Hindlimb muscle (tissue), 1 donor: ENCODE data around the gene SLC22A3. TPM values are rescaled to one million over a fixed set of nuclear protein-coding genes. Genes with fewer than 3 reads are reported as not detected.
A peak's percentile ranks its signal among the peaks of the same experiment; 100 is the strongest.
"Not testable (repeated sequence)": the region's sequence is repeated elsewhere in the genome, so short reads cannot be mapped to it uniquely, and the experiment has no call there.

Source experiments
- DNase-seq: peaks from one replicate; pipeline ENCODE4 v3.0.0-alpha.2; 2013
- polyA plus RNA-seq: library from polyadenylated mRNA; unstranded; fragments of 120-200 nt; gene quantifications from one replicate; pipeline ENCODE4 v1.2.1, GENCODE V29; 2013; ENCODE audit not compliant: insufficient read length

SLC22A3 gene
- polyA plus RNA-seq, 1 donor, result 8.7 TPM

DNA sequence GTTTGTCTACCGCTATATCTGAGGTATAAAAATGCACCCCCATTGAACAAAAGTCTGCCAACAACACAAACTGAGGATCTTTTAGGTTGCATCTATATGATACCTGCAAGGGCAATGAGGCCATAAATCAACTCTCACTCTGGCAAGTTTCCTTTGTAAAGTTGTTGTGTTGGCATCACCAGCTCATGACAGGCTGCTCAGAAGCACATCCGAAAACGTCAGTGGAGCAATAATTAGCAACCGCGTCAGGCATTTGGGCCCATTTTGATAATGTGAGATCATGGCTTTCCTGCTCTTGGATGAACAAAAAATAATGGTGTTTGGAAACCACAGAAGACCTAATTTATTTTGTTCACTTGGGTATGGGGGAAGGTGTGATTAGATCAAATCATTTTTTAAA lies 12.0 kb upstream of the SLC22A3 start:
- no peak for DNase-seq

DNA sequence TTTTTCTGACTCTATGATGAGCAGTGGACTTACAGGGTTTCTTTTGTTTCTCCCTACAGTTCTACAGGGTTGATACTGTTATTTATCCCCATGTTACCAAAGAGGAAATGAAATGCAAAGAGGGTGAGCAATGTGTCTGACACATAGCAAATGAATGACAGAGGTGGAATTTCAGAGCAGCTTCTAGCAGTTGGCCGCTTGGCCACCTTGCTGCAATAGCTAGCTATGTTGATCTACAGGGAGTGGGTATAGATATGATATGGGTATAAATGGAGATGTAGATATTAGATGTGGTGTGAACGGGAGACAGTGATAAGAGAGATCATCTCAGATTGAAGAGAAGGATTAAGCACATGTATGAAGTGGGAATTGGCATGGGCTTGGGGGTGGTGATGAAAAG lies 10.9 kb upstream of the SLC22A3 start:
- DNase-seq, result no peak

DNA sequence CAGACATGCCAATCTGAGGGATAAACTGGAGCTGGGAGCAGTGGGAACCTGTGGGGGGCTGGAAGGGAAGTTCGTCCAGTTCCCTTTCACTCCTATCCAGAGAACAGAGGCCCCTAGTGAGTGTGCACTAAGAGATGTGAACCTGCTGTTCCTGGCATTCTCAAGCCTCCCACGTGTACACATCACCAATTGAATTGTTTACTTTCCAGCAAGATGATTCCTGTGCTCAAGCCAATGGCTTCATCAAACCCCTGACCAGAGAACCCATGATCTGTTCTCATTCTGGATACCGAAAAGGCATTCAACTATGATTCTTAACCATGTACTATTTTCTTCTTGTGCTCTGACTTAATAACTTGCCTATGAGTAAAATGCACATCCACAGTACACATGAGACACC lies 10.2 kb upstream of the SLC22A3 start:
- DNase-seq, result no peak

DNA sequence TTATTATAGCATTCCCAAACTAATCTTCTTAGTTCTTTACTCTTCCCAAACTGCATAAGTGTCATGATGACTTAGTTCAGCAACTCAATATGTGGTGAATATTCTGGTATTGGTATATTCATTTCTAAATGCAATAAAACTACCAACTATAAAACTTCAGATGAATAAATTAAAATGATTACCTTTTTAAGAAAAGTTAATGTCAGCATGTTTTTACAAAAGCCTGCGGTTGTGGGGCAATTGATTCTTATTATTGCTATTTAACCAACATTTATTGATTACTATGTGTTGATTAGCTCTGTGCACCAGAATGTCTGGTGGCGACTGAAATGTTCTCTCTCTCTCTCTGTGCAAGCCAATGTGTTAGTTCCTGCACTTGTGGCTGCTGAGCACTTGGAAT lies 5.0 kb upstream of the SLC22A3 start:
- DNase-seq, result no peak

DNA sequence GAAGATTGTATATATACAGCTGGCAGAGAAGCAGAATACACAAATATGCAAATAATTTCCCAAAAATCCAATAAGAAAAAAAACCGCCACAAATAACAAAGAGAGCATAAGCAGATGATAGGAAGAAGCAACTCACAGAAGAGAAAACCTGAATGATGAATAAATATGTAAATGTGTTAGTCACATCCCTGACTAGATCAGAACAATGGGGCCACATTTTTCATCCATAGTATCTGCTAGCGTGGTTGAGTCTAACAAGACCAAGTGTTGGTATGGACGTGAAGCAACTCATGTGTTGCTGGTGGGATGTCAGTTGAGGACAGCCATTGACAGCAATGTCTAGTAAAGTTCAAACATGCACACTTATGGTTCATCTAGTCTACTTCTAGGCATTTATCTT lies 3.9 kb upstream of the SLC22A3 start:
- DNase-seq, result no peak

DNA sequence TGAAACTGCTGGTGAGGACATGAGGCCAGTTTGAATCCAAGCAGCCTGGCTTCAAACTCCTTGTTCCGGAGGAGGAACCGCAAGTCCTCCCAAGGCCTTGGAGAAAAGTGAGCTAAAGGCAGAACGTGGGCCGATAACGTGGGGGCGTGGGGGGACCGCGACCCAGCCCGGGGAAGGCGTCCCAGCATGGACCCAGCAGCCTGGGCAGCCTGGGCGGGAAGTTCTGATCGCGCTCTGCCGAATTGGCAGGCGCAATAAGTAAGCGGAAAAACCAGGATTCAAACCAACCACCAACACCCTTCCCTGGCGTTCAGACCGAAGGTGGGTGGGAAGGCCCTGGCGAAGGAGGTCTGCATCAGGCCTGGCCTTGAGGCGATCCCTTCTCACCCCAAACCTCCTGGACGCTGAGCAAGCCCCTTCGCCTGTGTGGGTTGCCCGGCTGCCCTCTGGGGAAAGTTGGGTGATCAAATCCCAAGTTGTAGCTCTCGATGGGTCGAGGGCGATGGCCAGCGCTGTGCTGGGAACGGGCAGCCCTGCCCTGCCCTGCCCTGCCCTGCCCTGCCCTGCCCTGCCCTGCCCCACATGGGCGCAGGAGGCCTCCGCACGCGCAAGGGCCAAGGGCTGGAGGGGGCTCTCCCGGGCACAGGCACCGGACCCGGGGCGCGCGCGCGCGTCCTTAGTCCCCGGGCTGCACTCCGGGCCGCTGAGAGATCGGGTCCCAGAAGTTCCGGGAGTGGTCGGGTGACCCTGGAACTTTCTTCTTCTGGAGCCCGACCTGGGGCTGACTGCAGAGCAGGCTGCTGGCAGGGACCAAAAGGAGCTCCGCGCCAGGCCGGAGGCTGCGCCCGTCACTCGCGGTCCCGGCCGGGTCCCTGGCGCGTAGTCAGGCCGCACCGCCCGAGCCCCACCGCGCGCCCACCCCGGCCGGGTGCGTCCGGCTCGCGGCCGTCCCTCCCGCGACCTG lies 637 bp upstream of the SLC22A3 start:
- DNase-seq, result no peak

DNA sequence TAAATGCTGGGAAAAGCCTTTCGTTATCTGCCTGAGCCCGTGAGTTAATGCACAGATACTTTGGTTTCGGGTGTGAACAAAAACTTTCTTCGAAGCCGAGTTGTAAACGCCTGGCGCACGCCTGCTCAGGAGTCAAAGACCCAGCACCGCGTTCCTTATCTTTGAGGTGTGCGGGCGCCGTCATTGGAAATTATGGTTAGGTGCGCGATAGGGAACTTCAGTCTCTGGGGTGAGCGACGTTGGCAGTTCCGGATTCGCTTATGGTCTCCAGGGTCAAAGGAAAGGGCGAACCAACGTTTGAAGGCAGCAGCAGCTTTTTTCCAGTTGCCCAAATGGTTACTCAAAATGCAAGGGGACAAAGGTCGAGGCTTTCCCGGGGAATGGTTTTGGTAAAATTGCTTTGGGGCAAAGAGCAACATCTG lies 853 bp downstream of the SLC22A3 start:
- peak; percentile 40 for DNase-seq

DNA sequence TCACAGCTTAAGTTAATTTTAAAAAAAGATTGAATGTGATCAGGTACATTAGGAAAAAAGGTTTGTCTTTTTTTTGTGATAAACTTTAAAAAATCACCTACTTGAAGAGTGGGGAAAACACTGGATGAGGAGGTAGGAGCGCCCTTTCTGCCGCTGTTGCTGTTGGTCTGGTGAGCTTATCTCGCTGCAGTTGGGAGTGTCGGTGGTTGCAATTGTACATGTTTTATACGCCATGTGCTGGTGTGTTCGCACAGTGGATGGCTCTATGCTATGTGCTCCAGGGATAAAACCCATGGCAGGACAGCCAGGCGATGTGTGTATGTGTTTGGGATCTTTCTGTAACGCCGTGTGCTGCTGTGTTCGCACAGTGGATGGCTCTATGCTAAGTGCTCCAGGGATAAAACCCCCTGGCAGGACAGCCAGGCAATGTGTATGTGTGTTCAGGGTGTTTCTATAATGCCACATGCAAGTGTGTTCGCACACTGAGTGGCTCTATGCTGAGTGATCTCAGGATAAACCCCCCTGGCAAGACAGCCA lies 1.7 kb downstream of the SLC22A3 start:
- DNase-seq, result no peak

DNA sequence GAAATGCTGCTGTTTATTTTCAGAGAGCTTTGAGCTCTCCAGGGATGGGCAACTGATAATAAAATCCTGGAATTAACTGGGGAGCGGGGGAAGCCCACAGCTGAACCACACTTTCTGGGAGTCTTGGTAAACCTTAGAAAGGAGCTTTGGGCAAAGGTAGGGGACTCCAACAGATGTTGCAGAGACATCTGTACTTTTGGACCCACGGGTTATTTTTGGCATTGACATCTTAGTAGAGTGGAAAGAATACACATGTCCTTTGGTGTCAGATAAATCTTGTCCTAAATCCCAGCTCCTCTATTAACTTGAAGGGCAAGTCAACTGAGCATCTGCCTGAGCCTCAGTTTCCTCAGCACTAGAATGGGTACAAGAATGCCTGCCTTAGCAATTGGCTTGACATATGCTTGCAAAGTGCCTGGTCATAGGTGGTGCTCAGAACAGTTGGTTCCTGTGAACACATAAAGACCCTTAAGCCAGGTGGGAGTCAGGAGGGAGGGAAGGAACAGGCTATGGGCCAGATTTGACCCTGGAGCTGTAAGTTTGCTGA lies 5.8 kb downstream of the SLC22A3 start:
- DNase-seq, result no peak

DNA sequence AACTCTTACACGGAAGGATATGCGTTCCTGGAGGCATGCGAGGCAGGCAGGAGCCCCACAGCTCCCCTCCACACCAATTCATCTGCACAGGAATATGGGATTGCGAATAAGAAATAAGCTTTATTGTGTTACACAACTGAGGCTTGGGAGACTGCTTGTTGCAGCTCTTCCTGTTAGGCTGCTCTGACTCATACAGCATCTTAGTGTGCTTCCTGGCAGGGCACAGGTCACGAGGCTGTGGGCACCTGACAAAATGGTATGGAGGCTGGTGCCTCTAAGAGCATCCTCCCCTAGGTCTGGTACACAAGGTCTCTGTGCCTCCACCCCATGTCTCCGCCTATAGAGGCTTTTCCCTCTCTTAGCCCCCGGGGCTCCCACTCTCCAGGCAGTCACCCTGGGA lies 6.8 kb downstream of the SLC22A3 start:
- no peak for DNase-seq

DNA sequence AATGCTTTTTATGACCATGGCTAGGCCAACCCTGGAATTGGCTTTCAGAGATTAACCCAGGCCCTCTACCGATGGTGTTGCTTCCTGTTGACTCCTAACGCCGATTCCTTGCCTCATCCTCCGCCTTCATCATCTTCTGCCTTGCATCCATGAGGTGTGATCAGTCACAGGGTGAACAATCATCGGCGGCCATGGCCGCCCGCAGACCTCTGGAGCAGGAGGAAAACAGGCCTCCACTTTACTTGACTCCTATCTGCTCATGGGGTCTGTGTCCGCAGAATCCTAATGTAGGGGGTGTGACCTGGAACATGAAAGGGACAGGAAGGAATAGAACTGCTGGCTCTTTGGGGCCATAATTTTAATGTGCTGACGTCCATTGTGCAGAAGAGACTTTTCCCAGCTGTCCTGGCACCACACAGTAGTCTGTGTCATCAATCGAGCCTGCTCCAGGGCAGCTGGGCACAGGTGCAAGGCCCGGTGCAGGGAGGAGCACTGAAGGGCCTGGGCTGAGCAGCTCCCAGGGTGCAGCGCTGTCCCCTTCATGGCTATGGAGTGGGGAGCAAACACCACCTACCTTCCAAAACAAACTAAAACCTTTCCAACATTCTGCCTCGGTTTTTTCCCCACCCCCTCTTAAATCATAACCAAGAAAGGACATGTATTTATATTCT lies 8.0 kb downstream of the SLC22A3 start:
- no peak for DNase-seq

DNA sequence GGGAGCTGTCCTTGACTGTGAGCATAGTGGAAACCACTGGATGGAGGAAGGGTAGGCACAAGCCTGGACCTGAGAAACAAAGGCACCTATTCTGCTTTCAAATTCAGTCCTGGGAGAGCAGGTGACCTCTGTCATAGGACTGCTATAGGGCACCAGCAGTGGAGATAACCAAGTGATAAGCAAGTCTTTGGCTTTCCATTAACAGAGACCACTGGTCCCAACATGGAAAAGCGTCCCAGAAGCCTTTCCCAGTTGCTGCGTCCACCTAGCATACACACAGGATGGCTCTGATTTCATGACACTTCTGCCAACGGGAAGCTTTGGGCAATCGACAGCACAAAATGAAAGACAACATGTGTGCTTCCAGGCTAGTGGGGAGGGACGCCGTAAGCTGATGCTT lies 8.9 kb downstream of the SLC22A3 start:
- no peak for DNase-seq

DNA sequence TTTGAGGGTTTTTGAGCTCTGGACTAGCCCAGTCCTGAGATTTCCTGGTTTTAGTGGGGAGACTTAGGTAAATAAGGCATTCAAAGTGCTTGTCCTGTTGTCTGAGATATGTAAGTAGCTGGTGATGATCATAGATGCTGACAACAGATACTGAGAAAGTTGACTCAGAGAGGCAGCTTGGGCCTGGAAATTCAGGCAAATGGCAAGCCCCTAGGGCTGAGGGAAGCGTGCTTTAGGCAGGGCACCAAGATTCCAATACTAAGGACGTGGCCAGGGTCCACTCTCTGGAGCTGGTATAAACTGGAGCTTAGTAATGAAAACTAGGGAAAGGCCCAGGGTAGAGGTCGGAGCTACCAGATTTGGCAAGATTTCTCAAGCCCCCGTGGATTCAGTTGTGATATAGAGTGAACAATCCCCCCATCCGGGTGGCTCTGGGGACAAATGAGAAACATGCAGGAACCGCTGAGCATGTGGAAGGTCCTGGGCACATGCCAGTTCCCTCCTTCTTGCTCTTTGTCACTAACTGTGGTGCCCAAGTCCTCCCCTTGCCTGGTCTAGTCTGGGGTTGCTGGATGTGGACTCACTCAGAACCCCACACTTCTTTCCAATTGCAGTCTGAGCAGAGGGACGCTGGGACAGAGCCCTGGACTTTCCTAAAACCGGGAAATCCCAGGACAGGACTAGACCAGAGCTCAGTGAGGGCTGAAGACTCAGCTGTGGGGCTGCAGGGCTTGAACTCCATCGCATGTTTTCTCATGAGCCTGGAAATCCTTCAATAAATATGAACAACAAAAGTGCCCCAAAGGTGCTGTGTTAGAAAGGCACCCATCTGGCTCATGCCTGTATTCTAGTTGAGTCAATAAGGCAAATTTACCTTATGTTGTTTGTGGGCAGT lies 10.3 kb downstream of the SLC22A3 start:
- no peak for DNase-seq

DNA sequence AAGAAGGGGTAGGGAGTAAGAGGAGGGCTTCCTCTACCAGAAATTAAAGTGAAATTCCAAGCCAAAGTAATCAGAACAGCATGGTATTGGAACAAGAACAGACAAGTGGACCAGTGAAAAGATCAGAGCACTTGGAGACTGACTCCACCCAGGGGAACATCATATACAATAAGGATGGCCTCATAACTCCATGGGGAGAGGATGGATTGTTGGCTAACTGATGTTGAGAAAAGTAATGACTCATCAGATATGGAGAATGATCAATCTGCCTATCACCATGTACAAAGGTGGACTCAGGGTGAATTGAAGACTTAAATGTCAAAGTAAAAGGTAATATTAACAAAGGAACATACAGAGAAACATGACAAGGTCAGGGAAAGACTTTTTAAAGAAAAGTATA lies 12.8 kb downstream of the SLC22A3 start:
- DNase-seq, result no peak

DNA sequence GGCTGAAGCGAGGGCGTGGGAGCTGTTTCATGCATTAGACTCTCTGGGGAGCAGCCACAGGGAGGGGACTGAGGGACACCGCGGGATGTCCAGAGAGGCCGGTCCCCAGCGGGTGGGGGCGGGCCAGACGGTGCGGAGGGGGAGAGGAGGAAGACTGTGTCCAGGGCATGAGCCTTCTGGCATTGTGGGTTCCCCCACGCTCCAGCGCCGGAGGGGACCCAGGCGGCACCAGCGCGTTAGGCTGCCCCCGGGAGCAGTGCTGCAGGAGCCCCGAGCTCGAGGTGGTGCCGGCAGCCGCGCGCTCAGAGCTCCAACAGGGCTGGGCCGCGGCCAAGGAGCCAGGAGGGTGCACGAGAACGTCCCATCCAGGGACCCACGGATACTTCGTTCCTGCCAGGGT lies 14.4 kb downstream of the SLC22A3 start:
- no peak for DNase-seq

DNA sequence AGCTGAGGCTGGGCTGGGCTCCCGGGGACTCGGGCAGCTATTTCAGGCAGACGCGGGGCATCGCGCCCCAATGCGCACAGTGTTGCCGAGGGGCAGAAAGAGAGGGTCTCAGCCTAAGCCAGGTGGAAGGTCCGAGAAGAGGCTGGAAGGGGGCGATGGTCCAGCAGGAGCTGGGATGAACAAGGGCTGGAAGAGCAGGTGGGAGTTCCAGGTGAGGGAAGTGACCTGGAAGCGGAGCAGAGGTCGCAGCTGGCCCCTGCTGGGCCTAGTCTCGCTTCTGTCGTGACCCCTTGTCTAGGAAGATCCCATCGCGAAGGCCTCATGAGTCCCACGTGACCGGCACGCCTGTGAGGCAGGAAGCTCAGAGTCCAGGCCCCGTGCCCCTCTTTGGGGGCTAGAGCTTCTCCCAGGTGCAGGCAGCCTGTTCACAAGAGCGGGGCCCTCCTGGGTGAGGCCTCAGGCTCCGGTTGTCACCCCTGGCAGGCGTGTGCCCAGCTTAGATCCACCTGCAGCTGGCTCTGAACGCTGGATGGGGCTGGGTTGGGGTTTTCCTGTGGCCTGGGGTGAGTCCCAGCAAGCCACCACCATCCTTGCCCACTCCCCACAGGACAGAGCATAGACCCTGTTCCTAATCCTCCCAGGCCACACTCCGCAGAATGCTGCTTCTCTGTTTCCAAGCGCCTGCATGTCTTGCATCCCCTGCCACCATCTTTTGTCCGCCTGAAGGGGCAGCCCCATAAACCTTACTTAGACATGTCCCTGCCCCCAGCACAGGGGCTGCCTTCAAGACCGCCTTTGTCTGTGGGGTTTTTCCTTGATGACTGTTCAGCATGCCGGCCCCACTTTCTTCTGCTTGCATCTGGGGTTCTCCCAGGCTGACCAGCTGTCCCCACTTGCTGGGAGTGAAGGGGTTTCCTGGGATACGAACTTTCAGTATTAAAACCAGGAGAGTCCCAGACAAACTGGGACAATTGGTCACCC lies 15.1 kb downstream of the SLC22A3 start:
- no peak for DNase-seq

DNA sequence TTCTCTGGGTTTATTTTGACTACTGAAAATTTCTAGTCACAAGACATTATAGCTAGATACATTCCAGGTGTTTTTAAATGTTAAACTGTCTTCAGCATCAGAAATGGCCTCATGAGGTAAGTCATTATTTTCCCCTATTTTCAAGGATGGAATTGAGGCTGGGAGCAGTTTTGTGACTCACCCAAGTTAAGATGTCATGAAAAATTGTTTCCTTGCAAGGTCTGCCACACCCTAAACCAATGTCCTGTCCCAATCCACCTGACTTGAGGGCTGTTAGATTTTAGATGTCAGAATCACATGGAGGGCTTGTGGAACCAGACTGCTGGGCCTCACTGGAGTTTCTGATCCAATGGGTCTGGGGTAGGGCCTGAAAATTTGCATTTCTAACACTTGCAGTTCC lies 16.9 kb downstream of the SLC22A3 start:
- no peak for DNase-seq

DNA sequence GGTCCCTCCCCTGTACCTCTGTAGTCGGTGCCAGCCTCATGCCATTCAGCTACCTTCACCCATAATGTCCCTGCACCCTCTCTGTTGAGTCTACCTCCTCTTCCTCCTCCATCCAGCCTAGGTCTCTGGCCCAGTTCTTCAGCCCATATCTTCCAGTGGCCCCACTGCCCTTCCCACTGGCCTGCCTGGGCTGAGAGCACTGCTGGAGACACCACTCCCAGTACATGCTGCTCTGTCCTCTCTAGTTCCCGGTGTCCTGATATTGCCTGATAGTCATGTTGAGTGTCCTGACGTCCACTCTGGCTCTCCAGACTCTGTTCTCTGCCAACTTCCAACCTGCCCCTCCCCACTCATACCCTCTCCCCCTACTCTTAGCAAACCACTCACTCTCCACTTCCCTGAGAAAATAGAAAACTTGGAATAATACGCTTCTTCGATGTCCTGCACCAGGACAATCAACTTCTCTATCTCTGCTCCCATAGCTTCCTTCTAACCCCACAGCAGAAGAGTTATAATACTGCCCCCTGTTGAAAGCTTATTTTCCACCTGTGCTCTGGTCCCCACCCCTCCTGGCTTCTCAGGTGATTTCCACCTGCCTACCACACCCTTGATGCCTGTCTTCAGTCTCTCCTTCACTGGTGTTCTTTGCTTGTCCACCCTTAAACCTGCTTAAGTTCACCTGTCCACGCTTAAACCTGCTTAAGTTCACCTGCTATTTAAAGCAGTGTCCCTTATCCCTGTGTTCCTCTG lies 19.8 kb downstream of the SLC22A3 start:
- DNase-seq, result no peak

DNA sequence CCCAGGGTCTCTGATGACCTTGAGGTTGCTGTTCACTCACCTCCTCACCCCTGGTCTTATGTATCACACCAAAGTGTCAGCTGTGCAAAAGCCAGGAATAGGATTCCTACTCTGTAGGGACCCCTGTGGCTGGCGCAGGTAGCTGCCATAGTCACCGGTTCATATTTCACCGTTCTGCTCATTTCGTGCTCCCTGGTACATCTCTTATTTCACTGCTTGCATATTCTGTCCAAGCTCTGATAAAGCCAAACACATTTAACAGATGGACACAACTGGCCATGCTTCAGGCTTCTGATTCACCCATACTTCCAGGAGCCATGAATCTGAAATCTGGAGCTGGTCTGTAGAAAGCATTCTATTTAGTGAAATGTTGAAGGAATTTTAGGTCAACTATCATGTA lies 20.5 kb downstream of the SLC22A3 start:
- no peak for DNase-seq

DNA sequence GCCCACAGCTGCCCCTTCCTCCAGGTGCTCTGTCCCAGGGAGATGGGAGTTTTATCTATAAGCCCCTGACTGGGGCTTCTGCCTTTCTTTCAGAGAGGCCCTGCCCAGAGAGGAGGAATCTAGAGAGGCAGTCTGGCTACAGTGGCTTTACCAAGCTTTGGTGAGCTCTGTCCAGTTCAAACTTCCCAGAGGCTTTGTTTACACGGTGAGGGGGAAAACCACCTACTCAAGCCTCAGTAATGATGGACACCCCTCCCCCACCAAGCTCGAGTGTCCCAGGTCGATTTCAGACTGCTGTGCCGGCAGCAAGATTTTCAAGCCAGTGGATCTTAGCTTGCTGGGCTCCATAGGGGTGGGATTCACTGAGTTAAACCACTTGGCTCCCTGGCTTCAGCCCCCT lies 25.4 kb downstream of the SLC22A3 start:
- DNase-seq, result not testable (repeated sequence)
